CD8-positive, alpha-beta memory T cell (primary cell): ENCODE data around the gene JMJD1C. TPM values are rescaled to one million over a fixed set of nuclear protein-coding genes. Genes with fewer than 3 reads are reported as not detected.
A peak's percentile ranks its signal among the peaks of the same experiment; 100 is the strongest.

Source experiments
- CTCF ChIA-PET: fragments of 350-600 bp; sonication (Branson Sonifier 250); formaldehyde crosslinking; loops from one replicate; lab custom pipeline; 2021; ENCODE audit warnings: antibody characterized with exemption; lab: Charles Lee
- POLR2A ChIA-PET: fragments of 350-600 bp; sonication (Branson Sonifier 250); formaldehyde crosslinking; loops from one replicate; lab custom pipeline; 2021; ENCODE audit warnings: antibody characterized with exemption; lab: Charles Lee
- DNase-seq, 5 donors: peaks; one replicate each; pipeline versions ENCODE4 v3.0.0 to v3.0.0-alpha.2; 2020 to 2022; ENCODE audit warnings: mixed read lengths in 1 of 5
- H3K27ac ChIP-seq: one replicate; pipeline ENCODE4 v1.7.0; 2013; ENCODE audit warnings: low read depth, mild to moderate bottlenecking, low read length, moderate library complexity
- H3K27me3 ChIP-seq: 2 replicates; pipeline ENCODE4 v1.7.0; 2013; ENCODE audit warnings: low read length, mild to moderate bottlenecking; ENCODE audit not compliant: insufficient read depth, poor library complexity, severe bottlenecking
- H3K36me3 ChIP-seq: 2 replicates; pipeline ENCODE4 v1.7.0; 2013; ENCODE audit warnings: mild to moderate bottlenecking, low read length, moderate library complexity; ENCODE audit not compliant: insufficient read depth
- H3K4me1 ChIP-seq: 2 replicates; pipeline ENCODE4 v1.7.0; 2013; ENCODE audit warnings: mild to moderate bottlenecking, low read length, moderate library complexity; ENCODE audit not compliant: insufficient read depth
- H3K4me3 ChIP-seq: 2 replicates; pipeline ENCODE4 v1.7.0; 2013; ENCODE audit warnings: mild to moderate bottlenecking, low read length
- H3K9me3 ChIP-seq: 2 replicates; pipeline ENCODE4 v1.7.0; 2013; ENCODE audit warnings: mild to moderate bottlenecking, low read length
- H3K27ac Mint-ChIP-seq, 8 donors: one replicate each; pipeline ENCODE4 v1.8.0; 2020 to 2021; ENCODE audit warnings: mixed read lengths in 8 of 8, mild to moderate bottlenecking in 6 of 8, inconsistent platforms in 3 of 8, moderate library complexity in 3 of 8
- H3K27me3 Mint-ChIP-seq, 2 donors: one replicate each; pipeline ENCODE4 v1.8.0; 2020 to 2021; ENCODE audit warnings: mixed read lengths in 2 of 2, mild to moderate bottlenecking in 1 of 2, moderate library complexity in 1 of 2
- H3K36me3 Mint-ChIP-seq, 3 donors: one replicate each; pipeline ENCODE4 v1.8.0; 2020 to 2021; ENCODE audit warnings: mixed read lengths in 3 of 3, inconsistent platforms in 1 of 3, mild to moderate bottlenecking in 1 of 3
- H3K4me1 Mint-ChIP-seq, 3 donors: one replicate each; pipeline ENCODE4 v1.8.0; 2020 to 2021; ENCODE audit warnings: mixed read lengths in 3 of 3, inconsistent platforms in 1 of 3, mild to moderate bottlenecking in 1 of 3
- H3K4me3 Mint-ChIP-seq, 7 donors: one replicate each; pipeline ENCODE4 v1.8.0; 2020 to 2021; ENCODE audit warnings: mixed read lengths in 7 of 7, mild to moderate bottlenecking in 6 of 7, moderate library complexity in 4 of 7, inconsistent platforms in 2 of 7
- H3K9me3 Mint-ChIP-seq, 5 donors: one replicate each; pipeline ENCODE4 v1.8.0; 2020 to 2022; ENCODE audit warnings: mixed read lengths in 5 of 5, mild to moderate bottlenecking in 3 of 5, moderate library complexity in 2 of 5, inconsistent platforms in 1 of 5
- polyA plus RNA-seq: library from polyadenylated mRNA; unstranded; fragments of 300-500 nt; fragmentation: Illumina TruSeq; gene quantifications from one replicate; pipeline ENCODE4 v1.2.3, GENCODE V29; 2021
- total RNA-seq, 2 experiments: library from RNA; stranded (reverse); gene quantifications; one replicate each; pipeline ENCODE4 v1.2.3, GENCODE V29; 2021

The JMJD1C gene
- total and polyA plus RNA-seq, 3 experiments from 2014 or later = 41.7 to 51.9 (median 46.0) TPM

GRCh38 chr10:63258920-63259678 lies 206.7 kb downstream of the JMJD1C start:
- Histone ChIP-seq H3K4me1 (peaks cover 85% of the 10 kb centered on the region), H3K9me3 (no peaks in the 10 kb centered on the region), H3K27ac (no peak overlapping the region), H3K27me3 (no peaks in the 10 kb centered on the region), H3K4me3 (no peak overlapping the region), H3K36me3 (no peaks in the 10 kb centered on the region)
- Mint-ChIP-seq H3K36me3 (peaks cover 9 to 54% (median 18%) of the 10 kb centered on the region in 3 donors), H3K4me3 (peak overlapping the region; percentile 6 to 51 (median 24)), H3K4me1 (peaks cover 77 to 99% (median 92%) of the 10 kb centered on the region in 3 donors), H3K9me3 (no peaks in the 10 kb centered on the region), H3K27me3 (peaks cover 0 to 2% of the 10 kb centered on the region in 2 donors), H3K27ac (peak overlapping the region in 6 of 8 donors; percentile 18 to 73 (median 42))
- CTCF ChIA-PET = interaction anchor here (1.5 kb wide), 1 partner anchor 8 kb away, joined by 3 read pairs; no protein-coding TSS in a partner anchor
- POLR2A ChIA-PET = interaction anchor here (0.5 to 1.3 kb wide), 2 partner anchors 9 to 374 kb away, joined by 3 to 4 read pairs; no protein-coding TSS in a partner anchor
- DNase-seq = no peak

- Mint-ChIP-seq H3K4me3 (peak overlapping the region in 4 of 7 donors; percentile 1 to 18 (median 4)), H3K36me3 (peaks cover 9 to 54% (median 14%) of the 10 kb centered on the region in 3 donors), H3K27me3 (peaks cover 0 to 2% of the 10 kb centered on the region in 2 donors), H3K27ac (peak overlapping the region in 2 of 8 donors; percentile 1 to 6), H3K9me3 (no peaks in the 10 kb centered on the region), H3K4me1 (peaks cover 82 to 96% (median 92%) of the 10 kb centered on the region in 3 donors)
- no peaks in the 10 kb centered on the region for H3K27me3 ChIP-seq
- no peaks in the 10 kb centered on the region for H3K9me3 ChIP-seq
- no peak overlapping the region for H3K4me3 ChIP-seq
- DNase-seq = no peak
- no peak overlapping the region for H3K27ac ChIP-seq
- POLR2A ChIA-PET = no interaction called here
- H3K4me1 ChIP-seq = peaks cover 79% of the 10 kb centered on the region
- H3K36me3 ChIP-seq = no peaks in the 10 kb centered on the region
- CTCF ChIA-PET = interaction anchor here (0.6 to 1.5 kb wide), 4 partner anchors 9 to 360 kb away, joined by 3 to 5 read pairs (median 3); no protein-coding TSS in a partner anchor
Observed at GRCh38 chr10:63257778-63258177, 208.0 kb downstream of the JMJD1C start.

- no peaks in the 10 kb centered on the region for H3K9me3 Mint-ChIP-seq
- Histone ChIP-seq H3K27ac (no peak overlapping the region), H3K27me3 (no peaks in the 10 kb centered on the region), H3K36me3 (no peaks in the 10 kb centered on the region), H3K4me3 (no peak overlapping the region), H3K4me1 (peaks cover 70% of the 10 kb centered on the region), H3K9me3 (no peaks in the 10 kb centered on the region)
- peaks cover 80 to 95% (median 94%) of the 10 kb centered on the region in 3 donors for H3K4me1 Mint-ChIP-seq
- peak overlapping the region in 4 of 7 donors; percentile 7 to 59 (median 32) for H3K4me3 Mint-ChIP-seq
- ChIA-PET CTCF (interaction anchor here (0.8 to 1.7 kb wide), 3 partner anchors 10 to 373 kb away, joined by 3 to 4 read pairs (median 4); no protein-coding TSS in a partner anchor), POLR2A (no interaction called here)
- H3K36me3 Mint-ChIP-seq = peaks cover 4 to 49% (median 9%) of the 10 kb centered on the region in 3 donors
- DNase-seq = no peak
- H3K27me3 Mint-ChIP-seq = peaks cover 0 to 2% of the 10 kb centered on the region in 2 donors
- peak overlapping the region in 5 of 8 donors; percentile 3 to 71 (median 48) for H3K27ac Mint-ChIP-seq
Observed at GRCh38 chr10:63256009-63256773, 209.6 kb downstream of the JMJD1C start.

GRCh38 chr10:63255316-63255715 lies 210.5 kb downstream of the JMJD1C start:
- Mint-ChIP-seq H3K36me3 (peaks cover 0 to 43% (median 6%) of the 10 kb centered on the region in 3 donors), H3K27me3 (peaks cover 0 to 2% of the 10 kb centered on the region in 2 donors), H3K9me3 (no peaks in the 10 kb centered on the region), H3K4me3 (no peak overlapping the region), H3K4me1 (peaks cover 74 to 94% (median 93%) of the 10 kb centered on the region in 3 donors), H3K27ac (peak overlapping the region in 2 of 8 donors; percentile 14 to 54)
- Histone ChIP-seq H3K9me3 (no peaks in the 10 kb centered on the region), H3K27me3 (no peaks in the 10 kb centered on the region), H3K4me1 (peaks cover 63% of the 10 kb centered on the region), H3K27ac (no peak overlapping the region), H3K4me3 (no peak overlapping the region), H3K36me3 (no peaks in the 10 kb centered on the region)
- POLR2A ChIA-PET = no interaction called here
- CTCF ChIA-PET = interaction anchor here (0.8 to 1.7 kb wide), 3 partner anchors 11 to 13 kb away, joined by 3 to 4 read pairs (median 3); no protein-coding TSS in a partner anchor
- no peak for DNase-seq

- no peaks in the 10 kb centered on the region for H3K36me3 ChIP-seq
- POLR2A ChIA-PET = interaction anchor here (0.6 kb wide), 1 partner anchor 27 kb away, joined by 3 read pairs; no protein-coding TSS in a partner anchor
- H3K27ac Mint-ChIP-seq = peak overlapping the region in 4 of 8 donors; percentile 1 to 63 (median 41)
Observed at GRCh38 chr10:63253040-63253439, 212.7 kb downstream of the JMJD1C start.

GRCh38 chr10:63252095-63252762 lies 213.5 kb downstream of the JMJD1C start:
- no peaks in the 10 kb centered on the region for H3K36me3 ChIP-seq
- H3K4me1 ChIP-seq = peaks cover 32% of the 10 kb centered on the region
- H3K27me3 ChIP-seq = no peaks in the 10 kb centered on the region
- CTCF ChIA-PET = no interaction called here
- no peak overlapping the region for H3K4me3 ChIP-seq
- POLR2A ChIA-PET = no interaction called here
- H3K4me1 Mint-ChIP-seq = peaks cover 50 to 82% (median 80%) of the 10 kb centered on the region in 3 donors
- peak overlapping the region in 7 of 8 donors; percentile 1 to 63 (median 43) for H3K27ac Mint-ChIP-seq
- no peaks in the 10 kb centered on the region for H3K9me3 ChIP-seq
- DNase-seq = no peak
- no peaks in the 10 kb centered on the region for H3K27me3 Mint-ChIP-seq
- H3K9me3 Mint-ChIP-seq = no peaks in the 10 kb centered on the region
- H3K4me3 Mint-ChIP-seq = no peak overlapping the region
- H3K36me3 Mint-ChIP-seq = peaks cover 3 to 33% (median 10%) of the 10 kb centered on the region in 3 donors
- H3K27ac ChIP-seq = no peak overlapping the region

More at GRCh38 chr10:63253040-63253439, 212.7 kb downstream of the JMJD1C start:
- no peak for DNase-seq
- no peak overlapping the region for H3K27ac ChIP-seq
- Mint-ChIP-seq H3K36me3 (peaks cover 3 to 35% (median 10%) of the 10 kb centered on the region in 3 donors), H3K4me3 (peak overlapping the region in 2 of 7 donors; percentile 12 to 13), H3K9me3 (no peaks in the 10 kb centered on the region), H3K4me1 (peaks cover 55 to 83% (median 82%) of the 10 kb centered on the region in 3 donors), H3K27me3 (no peaks in the 10 kb centered on the region)
- no peaks in the 10 kb centered on the region for H3K27me3 ChIP-seq
- peaks cover 40% of the 10 kb centered on the region for H3K4me1 ChIP-seq
- no peak overlapping the region for H3K4me3 ChIP-seq
- CTCF ChIA-PET = no interaction called here
- H3K9me3 ChIP-seq = no peaks in the 10 kb centered on the region

- Mint-ChIP-seq H3K27ac (peak overlapping the region in 1 of 8 donors; percentile 21), H3K36me3 (peaks cover 13 to 36% (median 17%) of the 10 kb centered on the region in 3 donors), H3K9me3 (peaks cover 0 to 8% (median 5%) of the 10 kb centered on the region in 5 donors), H3K27me3 (no peaks in the 10 kb centered on the region), H3K4me3 (no peak overlapping the region), H3K4me1 (peaks cover 47 to 80% (median 80%) of the 10 kb centered on the region in 3 donors)
- H3K9me3 ChIP-seq = peaks cover 3% of the 10 kb centered on the region
- no peaks in the 10 kb centered on the region for H3K27me3 ChIP-seq
- peaks cover 13% of the 10 kb centered on the region for H3K4me1 ChIP-seq
- ChIA-PET CTCF (no interaction called here), POLR2A (no interaction called here)
- H3K36me3 ChIP-seq = no peaks in the 10 kb centered on the region
- no peak overlapping the region for H3K27ac ChIP-seq
- no peak for DNase-seq
- no peak overlapping the region for H3K4me3 ChIP-seq
Observed at GRCh38 chr10:63250032-63250431, 215.7 kb downstream of the JMJD1C start.
